Astrocyte of the cerebellum (primary cell): ENCODE data around the gene CDKN1B.

Experiments used
- DNase-seq: peaks from one replicate; pipeline ENCODE4 v3.0.0-alpha.2; 2011; ENCODE audit warnings: low read depth
- H3K4me3 ChIP-seq: 2 replicates; pipeline ENCODE4 v1.5.1; 2011; ENCODE audit warnings: mild to moderate bottlenecking, low read depth, low read length, moderate library complexity
- CTCF ChIP-seq: IDR thresholded peaks from 2 replicates; pipeline ENCODE4 v1.5.1; 2012; ENCODE audit warnings: low read length, low read depth, moderate library complexity, mild to moderate bottlenecking; ENCODE audit errors: missing control alignments
- in situ Hi-C: cut with HindIII; loops from 2 replicates; pipeline ENCODE4 v1.10.0; 2017; ENCODE audit warnings: low sequenced_read_pairs

CDKN1B gene

GRCh38 chr12:12686472-12686871, 30.7 kb upstream of the CDKN1B start:
- TF ChIP-seq CTCF = no peak
- no peak overlapping the region for H3K4me3 ChIP-seq
- in situ Hi-C loops = no loop called here
- no peak for DNase-seq

GRCh38 chr12:12686925-12687324, 30.2 kb upstream of the CDKN1B start:
- no peak overlapping the region for H3K4me3 ChIP-seq
- no peak for TF ChIP-seq CTCF
- no peak for DNase-seq
- in situ Hi-C loops = no loop called here

- no peak for TF ChIP-seq CTCF
- in situ Hi-C loops = no loop called here
- no peak for DNase-seq
Observed at GRCh38 chr12:12689647-12690300, 27.4 kb upstream of the CDKN1B start.

GRCh38 chr12:12691549-12691948, 25.6 kb upstream of the CDKN1B start:
- no peak for TF ChIP-seq CTCF
- no peak overlapping the region for H3K4me3 ChIP-seq
- in situ Hi-C loops = no loop called here
- DNase-seq = no peak

More at GRCh38 chr12:12689647-12690300, 27.4 kb upstream of the CDKN1B start:
- H3K4me3 ChIP-seq = no peak overlapping the region

- in situ Hi-C loops = no loop called here
- TF ChIP-seq CTCF = no peak
- H3K4me3 ChIP-seq = no peak overlapping the region
- DNase-seq = no peak
Observed at GRCh38 chr12:12693111-12693671, 24.0 kb upstream of the CDKN1B start.

GRCh38 chr12:12696562-12697383, 20.4 kb upstream of the CDKN1B start:
- in situ Hi-C loops = no loop called here
- no peak for TF ChIP-seq CTCF
- DNase-seq = peak; percentile 59
- H3K4me3 ChIP-seq = peak overlapping the region; percentile 54
